Activated CD8-positive, alpha-beta memory T cell treated with anti-CD3 and anti-CD28 coated beads, Interleukin-2, amount 10 ng/mL, durations not matched to agents 7 days and 5 days (primary cell): ENCODE results near the gene SEMA3G. TPM values are rescaled to one million over a fixed set of nuclear protein-coding genes. Genes with fewer than 3 reads are reported as not detected.

ENCODE experiments used
- ATAC-seq: fragments of 150-1000 bp; cut with Tn5 transposase; one replicate; pipeline ENCODE4 v1.10.0; 2021; ENCODE audit warnings: moderate library complexity
- CTCF ChIA-PET: fragments of 350-600 bp; sonication (Branson Sonifier 250); formaldehyde crosslinking; loops from one replicate; lab custom pipeline; 2021; ENCODE audit warnings: antibody characterized with exemption; lab: Charles Lee
- DNase-seq: peaks from one replicate; pipeline ENCODE4 v3.0.0-alpha.2; 2020
- H3K27ac Mint-ChIP-seq: one replicate; pipeline ENCODE4 v1.8.0; 2021; ENCODE audit warnings: mild to moderate bottlenecking, mixed read lengths
- H3K27me3 Mint-ChIP-seq: one replicate; pipeline ENCODE4 v1.8.0; 2021; ENCODE audit warnings: mixed read lengths
- H3K36me3 Mint-ChIP-seq: one replicate; pipeline ENCODE4 v1.8.0; 2021; ENCODE audit warnings: mild to moderate bottlenecking, mixed read lengths
- H3K4me1 Mint-ChIP-seq: one replicate; pipeline ENCODE4 v1.8.0; 2021; ENCODE audit warnings: mixed read lengths
- H3K4me3 Mint-ChIP-seq: one replicate; pipeline ENCODE4 v1.8.0; 2021; ENCODE audit warnings: mild to moderate bottlenecking, moderate library complexity, mixed read lengths
- H3K9me3 Mint-ChIP-seq: one replicate; pipeline ENCODE4 v1.8.0; 2022; ENCODE audit warnings: low read depth, mixed read lengths
- total RNA-seq, 2 experiments: library from RNA; stranded (reverse); gene quantifications; one replicate each; pipeline ENCODE4 v1.2.3, GENCODE V29; 2021

Gene SEMA3G
- total RNA-seq, 2 experiments from 2014 or later: 0.28 to 0.38 TPM

DNA sequence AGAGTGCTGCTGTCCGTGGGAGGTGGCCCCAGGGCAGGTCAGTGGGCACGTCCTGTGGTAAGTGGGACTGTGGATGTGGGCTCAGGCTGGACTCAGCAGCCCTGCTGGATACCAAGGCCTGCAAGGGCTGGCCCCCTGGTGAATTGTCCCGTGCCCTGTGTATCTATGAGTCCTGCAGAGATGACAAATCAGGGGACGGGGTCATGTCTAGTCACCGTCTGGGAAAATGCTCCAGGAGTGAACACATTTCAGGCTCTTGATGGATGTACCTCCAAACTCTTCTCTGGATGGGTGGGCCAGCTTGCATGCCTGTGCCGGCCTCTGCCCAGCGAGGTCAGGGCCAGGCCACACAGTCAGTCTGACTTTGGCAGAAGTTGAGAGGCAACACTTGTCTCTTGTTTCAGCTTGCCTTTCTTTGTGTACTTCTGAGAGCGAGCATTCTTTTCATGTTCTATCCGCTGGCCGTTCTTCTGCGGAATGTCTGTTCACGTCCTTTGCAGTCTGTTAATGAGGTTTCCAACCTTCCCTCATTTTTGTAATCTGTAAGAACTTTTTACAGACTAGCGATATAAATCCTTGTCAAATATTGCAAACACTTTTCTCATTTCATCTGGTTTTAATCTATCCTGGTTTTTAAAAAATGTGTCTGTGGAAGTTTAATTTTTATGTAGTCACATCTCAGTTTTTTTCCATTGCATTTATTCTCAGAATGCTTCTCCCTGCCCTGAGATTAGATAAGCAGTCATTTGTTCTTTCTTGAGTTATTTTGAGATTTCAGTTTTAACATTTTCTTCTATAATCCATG, 38.9 kb upstream of the SEMA3G start:
- no peak for DNase-seq
- Mint-ChIP-seq H3K27ac (no peak overlapping the region), H3K4me1 (no peaks in the 10 kb centered on the region), H3K27me3 (no peaks in the 10 kb centered on the region), H3K36me3 (peaks cover 21% of the 10 kb centered on the region), H3K9me3 (no peaks in the 10 kb centered on the region), H3K4me3 (no peak overlapping the region)
- ATAC-seq: no peak
- CTCF ChIA-PET: interaction anchor here (0.8 kb wide), 1 partner anchor 42 kb away, joined by 3 read pairs; no protein-coding TSS in a partner anchor

DNA sequence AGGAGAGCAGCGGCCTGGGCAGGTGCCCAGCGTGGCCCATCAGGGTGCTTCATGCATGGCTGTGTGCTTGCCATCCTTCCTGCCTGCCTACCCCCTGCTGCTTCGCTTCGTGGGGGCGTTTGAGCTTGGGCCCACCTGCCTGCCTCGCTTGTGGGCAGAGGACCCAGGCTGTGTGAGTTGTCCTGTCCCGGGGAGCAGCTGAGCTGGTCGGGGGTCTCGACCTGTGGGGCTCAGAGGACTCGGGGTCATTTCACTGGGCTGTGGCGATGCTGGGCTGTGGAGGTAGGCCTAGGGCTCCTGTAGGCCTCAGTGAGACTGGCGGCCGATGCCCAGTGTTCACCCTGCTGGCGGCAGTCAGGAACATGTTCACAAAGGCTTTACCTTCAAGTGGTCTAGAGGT, 38.2 kb upstream of the SEMA3G start:
- DNase-seq (no peak), ATAC-seq (no peak)
- Mint-ChIP-seq H3K36me3 (peaks cover 22% of the 10 kb centered on the region), H3K27me3 (no peaks in the 10 kb centered on the region), H3K4me3 (no peak overlapping the region), H3K27ac (no peak overlapping the region), H3K9me3 (no peaks in the 10 kb centered on the region), H3K4me1 (no peaks in the 10 kb centered on the region)
- CTCF ChIA-PET: interaction anchor here (0.8 kb wide), 1 partner anchor 43 kb away, joined by 3 read pairs; no protein-coding TSS in a partner anchor

DNA sequence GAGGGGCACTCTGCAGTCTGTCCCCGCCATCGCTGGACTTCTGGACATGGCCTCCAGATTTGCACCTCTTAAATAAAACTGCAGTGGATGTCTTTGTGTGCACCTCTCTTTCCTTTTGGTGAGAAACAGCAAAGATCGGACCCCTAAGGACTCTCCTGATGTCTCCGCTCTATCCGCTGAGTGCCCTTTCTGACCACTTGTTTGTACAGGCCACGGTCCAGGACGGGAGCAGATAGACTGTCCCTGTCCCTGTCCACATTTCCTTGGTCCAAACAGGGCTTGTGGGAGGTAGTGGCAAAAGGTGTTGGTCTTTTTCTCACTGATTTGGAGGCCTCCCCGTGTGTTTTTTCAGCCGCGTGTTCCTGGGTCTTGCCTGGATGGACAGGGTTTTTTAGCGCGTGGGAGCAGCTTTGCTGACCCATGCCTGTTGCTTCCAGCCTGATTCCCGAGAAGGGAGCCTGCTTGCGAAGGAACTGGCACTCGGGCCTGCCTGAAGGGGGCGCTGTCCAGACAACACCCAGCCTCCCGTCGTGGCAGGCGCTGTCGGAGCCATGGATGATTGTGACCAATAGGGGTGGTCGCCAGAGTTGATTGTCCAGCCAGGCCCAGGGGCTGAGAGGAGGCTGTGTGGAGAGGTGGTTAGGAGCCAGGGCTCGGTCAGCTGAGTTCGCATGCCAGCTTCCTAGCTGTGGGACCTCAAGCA, 37.1 kb upstream of the SEMA3G start:
- no peaks in the 10 kb centered on the region for H3K4me1 Mint-ChIP-seq
- CTCF ChIA-PET: no interaction called here
- no peak overlapping the region for H3K27ac Mint-ChIP-seq
- H3K36me3 Mint-ChIP-seq: peaks cover 22% of the 10 kb centered on the region
- no peak for DNase-seq
- H3K9me3 Mint-ChIP-seq: no peaks in the 10 kb centered on the region
- H3K27me3 Mint-ChIP-seq: no peaks in the 10 kb centered on the region
- no peak for ATAC-seq
- no peak overlapping the region for H3K4me3 Mint-ChIP-seq

- H3K27ac Mint-ChIP-seq: no peak overlapping the region
- CTCF ChIA-PET: no interaction called here
- H3K27me3 Mint-ChIP-seq: no peaks in the 10 kb centered on the region
- ATAC-seq (no peak), DNase-seq (no peak)
- peaks cover 27% of the 10 kb centered on the region for H3K36me3 Mint-ChIP-seq
- no peaks in the 10 kb centered on the region for H3K4me1 Mint-ChIP-seq
- H3K9me3 Mint-ChIP-seq: no peaks in the 10 kb centered on the region
- H3K4me3 Mint-ChIP-seq: no peak overlapping the region
Observed at GRCh38 chr3:52480768-52481715, 36.1 kb upstream of the SEMA3G start.

DNA sequence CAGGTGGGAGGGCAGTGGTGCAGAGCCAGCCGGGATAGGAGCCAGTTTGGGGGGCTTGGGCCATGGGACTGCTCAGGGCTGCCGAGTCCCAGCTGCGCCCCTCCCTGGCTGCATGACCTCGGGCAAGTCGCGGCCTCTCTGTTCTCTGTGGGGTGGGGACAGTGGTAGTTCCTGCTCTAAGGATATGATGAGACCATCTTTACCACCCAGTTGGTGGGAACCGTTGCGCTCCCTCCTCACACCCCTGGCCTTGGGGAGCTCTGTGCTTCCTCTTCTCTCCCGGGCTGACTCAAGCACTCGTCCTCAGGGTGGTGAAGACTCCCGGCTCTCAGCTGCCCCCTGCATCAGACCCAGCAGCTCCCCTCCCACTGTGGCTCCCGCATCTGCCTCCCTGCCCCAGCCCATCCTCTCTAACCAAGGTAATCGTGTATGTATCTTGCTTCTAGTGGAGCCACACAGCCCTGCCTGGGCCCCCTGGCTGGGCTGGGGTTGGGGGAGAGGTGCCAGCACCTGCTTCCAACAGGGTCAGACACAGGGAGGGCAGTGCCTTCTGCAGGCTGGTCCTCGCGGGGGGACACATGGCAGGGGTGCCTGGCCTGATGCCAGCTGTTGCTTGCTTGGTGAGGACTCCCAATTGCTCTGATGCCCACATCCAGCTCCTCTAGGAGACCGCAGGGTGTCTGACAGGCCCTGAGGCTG, 35.1 kb upstream of the SEMA3G start:
- Mint-ChIP-seq H3K27me3 (no peaks in the 10 kb centered on the region), H3K9me3 (no peaks in the 10 kb centered on the region), H3K36me3 (peaks cover 33% of the 10 kb centered on the region), H3K4me3 (no peak overlapping the region), H3K4me1 (no peaks in the 10 kb centered on the region), H3K27ac (no peak overlapping the region)
- ATAC-seq (no peak), DNase-seq (no peak)
- CTCF ChIA-PET: no interaction called here

GRCh38 chr3:52479037-52479876, 34.4 kb upstream of the SEMA3G start:
- Mint-ChIP-seq H3K27ac (no peak overlapping the region), H3K36me3 (peaks cover 36% of the 10 kb centered on the region)
- CTCF ChIA-PET: interaction anchor here (0.6 kb wide), 1 partner anchor 63 kb away, joined by 3 read pairs; no protein-coding TSS in a partner anchor

GRCh38 chr3:52477796-52478095, 32.8 kb upstream of the SEMA3G start:
- no peaks in the 10 kb centered on the region for H3K4me1 Mint-ChIP-seq
- no peak overlapping the region for H3K27ac Mint-ChIP-seq
- ATAC-seq: no peak
- CTCF ChIA-PET: no interaction called here
- peaks cover 49% of the 10 kb centered on the region for H3K36me3 Mint-ChIP-seq
- no peaks in the 10 kb centered on the region for H3K27me3 Mint-ChIP-seq
- no peaks in the 10 kb centered on the region for H3K9me3 Mint-ChIP-seq
- no peak overlapping the region for H3K4me3 Mint-ChIP-seq
- no peak for DNase-seq

More at GRCh38 chr3:52479037-52479876, 34.4 kb upstream of the SEMA3G start:
- no peaks in the 10 kb centered on the region for H3K27me3 Mint-ChIP-seq
- no peaks in the 10 kb centered on the region for H3K9me3 Mint-ChIP-seq
- DNase-seq (no peak), ATAC-seq (no peak)
- H3K4me1 Mint-ChIP-seq: no peaks in the 10 kb centered on the region
- H3K4me3 Mint-ChIP-seq: no peak overlapping the region

- CTCF ChIA-PET: no interaction called here
- no peak for ATAC-seq
Observed at GRCh38 chr3:52477076-52477795, 32.3 kb upstream of the SEMA3G start.

DNA sequence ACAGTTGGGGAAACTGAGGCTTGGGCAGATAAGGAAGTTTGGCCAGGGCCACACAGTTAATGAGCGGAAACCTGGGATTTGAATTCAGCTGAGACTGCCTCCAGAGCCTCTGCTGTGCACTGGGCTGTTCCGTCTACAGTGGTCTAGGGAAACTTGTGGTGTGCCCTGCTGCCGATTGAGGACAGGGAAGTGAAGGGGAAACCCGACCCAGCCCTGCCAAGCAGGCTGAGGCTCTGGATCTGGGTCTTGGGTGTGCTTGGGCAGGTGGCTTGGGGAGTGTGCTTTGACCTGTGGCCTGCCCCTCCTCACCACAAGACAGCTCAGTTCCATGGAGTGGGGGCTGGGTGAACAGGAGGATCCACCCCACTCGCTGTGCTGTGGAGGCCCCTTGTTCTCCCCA, 28.1 kb upstream of the SEMA3G start:
- no peaks in the 10 kb centered on the region for H3K27me3 Mint-ChIP-seq
- DNase-seq (no peak), ATAC-seq (no peak)
- no peak overlapping the region for H3K27ac Mint-ChIP-seq
- CTCF ChIA-PET: no interaction called here
- no peaks in the 10 kb centered on the region for H3K9me3 Mint-ChIP-seq
- peaks cover 2% of the 10 kb centered on the region for H3K4me1 Mint-ChIP-seq
- H3K36me3 Mint-ChIP-seq: peaks cover 37% of the 10 kb centered on the region
- no peak overlapping the region for H3K4me3 Mint-ChIP-seq

More at GRCh38 chr3:52477076-52477795, 32.3 kb upstream of the SEMA3G start:
- Mint-ChIP-seq H3K4me3 (no peak overlapping the region), H3K27ac (no peak overlapping the region), H3K4me1 (no peaks in the 10 kb centered on the region), H3K27me3 (no peaks in the 10 kb centered on the region), H3K36me3 (peaks cover 51% of the 10 kb centered on the region), H3K9me3 (no peaks in the 10 kb centered on the region)
- no peak for DNase-seq

- CTCF ChIA-PET: no interaction called here
- H3K4me1 Mint-ChIP-seq: peaks cover 2% of the 10 kb centered on the region
- H3K9me3 Mint-ChIP-seq: no peaks in the 10 kb centered on the region
- H3K4me3 Mint-ChIP-seq: no peak overlapping the region
- H3K27ac Mint-ChIP-seq: no peak overlapping the region
- no peaks in the 10 kb centered on the region for H3K27me3 Mint-ChIP-seq
- DNase-seq (no peak), ATAC-seq (no peak)
- peaks cover 33% of the 10 kb centered on the region for H3K36me3 Mint-ChIP-seq
Observed at GRCh38 chr3:52472239-52473000, 27.5 kb upstream of the SEMA3G start.
